Mesodermal cell (in vitro differentiated cells): ENCODE measurements around the gene ZNF296.
A peak's percentile ranks its signal among the peaks of the same experiment; 100 is the strongest.

Experiments used
- H3K27ac ChIP-seq: 2 replicates; pipeline ENCODE4 v1.7.0; 2013; ENCODE audit warnings: mild to moderate bottlenecking, low read depth, low read length, moderate library complexity; ENCODE audit not compliant: severe bottlenecking
- H3K36me3 ChIP-seq: 2 replicates; pipeline ENCODE4 v1.7.1; 2013; ENCODE audit warnings: mild to moderate bottlenecking, low read length, moderate library complexity; ENCODE audit not compliant: control insufficient read depth, insufficient read depth
- H3K4me1 ChIP-seq: one replicate; pipeline ENCODE4 v1.7.1; 2013; ENCODE audit warnings: mild to moderate bottlenecking, low read length; ENCODE audit not compliant: insufficient read depth, control insufficient read depth, poor library complexity, severe bottlenecking
- H3K4me3 ChIP-seq: 2 replicates; pipeline ENCODE4 v1.7.0; 2013; ENCODE audit warnings: low read length, control low read depth, mild to moderate bottlenecking; ENCODE audit not compliant: insufficient read depth, poor library complexity, severe bottlenecking; ENCODE audit errors: extremely low read depth
- H3K9me3 ChIP-seq: 2 replicates; pipeline ENCODE4 v1.7.1; 2013; ENCODE audit warnings: mild to moderate bottlenecking, low read length, moderate library complexity; ENCODE audit not compliant: control insufficient read depth
- WGBS, 2 experiments: methylation state at CpG; one replicate each; pipeline ENCODE4 v1.1.5; 2013; ENCODE audit warnings: missing lambda C conversion rate in 2 of 2; ENCODE audit not compliant: insufficient coverage in 2 of 2; 5-methylcytosine and 5-hydroxymethylcytosine counted together

ZNF296 gene

DNA sequence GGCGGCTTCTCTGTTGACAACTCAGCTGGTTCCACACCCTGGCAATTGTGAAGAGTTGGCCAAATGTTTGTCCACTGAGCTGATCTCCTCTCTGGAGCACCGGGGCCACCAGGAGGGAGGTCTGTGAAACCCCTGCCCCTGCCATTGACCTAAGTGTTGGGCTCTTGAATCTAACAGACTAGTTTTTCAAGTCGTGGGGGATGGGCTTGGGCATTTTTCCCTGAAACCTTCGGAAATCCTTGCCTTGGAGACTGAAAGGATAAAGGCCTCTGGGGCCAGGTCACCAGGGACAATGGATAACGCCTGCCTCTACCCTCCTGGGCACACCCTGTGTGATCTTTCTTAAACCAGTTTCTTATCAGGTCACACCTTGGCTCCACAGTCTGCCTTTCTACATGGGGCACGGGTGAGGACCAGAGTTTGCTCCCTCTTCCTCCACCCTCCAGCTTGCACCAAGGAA lies 3.7 kb upstream of the ZNF296 start:
- 4 to 5% methylated on average over 5 to 6 of the region's 6 CpGs for WGBS, 2 experiments
- Histone ChIP-seq H3K27ac (no peak overlapping the region), H3K36me3 (peaks cover 22% of the 10 kb centered on the region), H3K4me3 (peak overlapping the region; percentile 85), H3K4me1 (peaks cover 12% of the 10 kb centered on the region), H3K9me3 (no peaks in the 10 kb centered on the region)

DNA sequence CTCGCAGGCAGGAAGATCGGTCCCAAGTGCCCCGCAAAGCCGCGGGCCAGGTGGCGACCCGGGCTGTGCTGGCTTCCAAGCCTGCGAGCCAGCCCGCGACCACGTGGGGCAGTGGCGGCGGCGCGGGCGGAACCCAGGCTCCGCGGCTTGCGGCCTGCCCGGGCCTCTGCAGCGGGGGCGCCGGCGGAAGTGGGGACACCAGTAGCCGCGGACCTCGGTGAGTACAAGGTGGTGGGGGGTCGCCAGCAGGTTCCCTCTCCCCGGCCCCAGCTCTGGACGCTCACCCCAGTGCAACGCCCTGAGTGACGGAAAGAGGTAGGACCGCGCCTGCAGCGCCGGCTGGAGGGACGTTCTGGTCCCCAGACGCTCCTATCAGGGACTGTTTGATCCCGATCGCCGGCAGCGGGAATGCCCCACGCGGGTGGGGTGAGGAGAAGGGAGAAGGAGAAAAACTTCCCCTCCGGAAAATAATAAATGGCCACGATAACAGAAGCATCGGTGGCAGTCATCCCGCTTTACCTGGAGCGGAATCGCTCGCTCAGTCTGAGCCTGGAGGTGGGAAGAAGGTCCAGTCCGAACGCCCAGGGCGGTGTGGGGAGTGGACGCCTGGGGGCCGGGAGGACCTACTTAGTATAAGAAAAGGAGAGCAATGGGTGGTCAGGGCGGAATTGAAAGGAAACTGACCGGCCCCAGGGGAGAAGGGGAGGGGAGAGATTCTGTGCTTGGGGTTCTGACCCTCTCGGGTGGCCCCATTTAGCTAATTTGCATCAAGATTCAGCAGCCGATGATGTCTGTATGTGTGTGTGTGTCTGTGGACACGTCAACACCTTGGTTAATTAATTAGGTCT lies 3.0 kb upstream of the ZNF296 start, which contains the start of gene GEMIN7:
Gene GEMIN7 (plus strand): TSS at position 198 of the 848 bp plus-strand sequence. CDS start 10,855 bp downstream, outside the sequence.
- peaks cover 12% of the 10 kb centered on the region for H3K4me1 ChIP-seq
- peak within 1 kb of the TSS; percentile 85 for H3K4me3 ChIP-seq
- H3K9me3 ChIP-seq = no peaks in the 10 kb centered on the region
- peaks cover 20% of the 10 kb centered on the region for H3K36me3 ChIP-seq
- H3K27ac ChIP-seq = peak within 1 kb of the TSS; percentile 33
- WGBS, 2 experiments = 0 to 1% methylated on average over 23 to 30 of the region's 61 CpGs

DNA sequence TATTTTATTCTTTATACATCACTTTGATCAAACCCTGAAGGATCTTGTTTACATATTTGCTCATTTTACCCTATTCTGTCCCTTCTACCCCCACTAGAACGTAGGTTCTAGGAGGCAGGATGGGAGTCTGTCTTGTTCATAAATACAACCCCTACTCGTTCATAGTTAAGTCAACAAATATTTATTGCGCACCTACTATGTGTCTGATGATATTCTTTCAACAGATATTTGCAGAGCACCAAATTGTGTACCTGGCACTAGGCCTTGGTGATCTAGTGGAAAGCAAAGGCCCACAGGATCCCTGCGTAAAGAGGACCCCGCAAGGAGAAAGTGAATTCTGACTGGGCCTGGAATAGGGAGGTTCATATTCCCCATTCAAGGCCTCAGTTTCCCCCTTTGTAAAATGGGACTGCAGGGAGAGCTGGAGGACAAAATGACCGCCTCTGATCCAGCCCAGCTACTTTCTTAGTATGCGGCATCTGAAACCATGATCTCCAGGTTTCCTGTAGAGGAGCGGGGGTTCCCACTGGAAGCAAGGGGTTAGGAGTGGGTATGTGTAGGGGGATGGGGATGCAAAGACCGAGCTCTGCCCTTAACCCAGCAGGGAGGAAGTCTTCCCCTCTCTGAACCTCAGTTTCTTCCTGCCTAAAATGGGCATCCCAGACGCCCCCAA lies 2.2 kb upstream of the ZNF296 start:
- Histone ChIP-seq H3K9me3 (no peaks in the 10 kb centered on the region), H3K36me3 (peaks cover 20% of the 10 kb centered on the region), H3K4me3 (peak overlapping the region; percentile 85), H3K4me1 (peaks cover 12% of the 10 kb centered on the region), H3K27ac (no peak overlapping the region)
- 68 to 73% methylated on average over 5 to 6 of the region's 10 CpGs for WGBS, 2 experiments

DNA sequence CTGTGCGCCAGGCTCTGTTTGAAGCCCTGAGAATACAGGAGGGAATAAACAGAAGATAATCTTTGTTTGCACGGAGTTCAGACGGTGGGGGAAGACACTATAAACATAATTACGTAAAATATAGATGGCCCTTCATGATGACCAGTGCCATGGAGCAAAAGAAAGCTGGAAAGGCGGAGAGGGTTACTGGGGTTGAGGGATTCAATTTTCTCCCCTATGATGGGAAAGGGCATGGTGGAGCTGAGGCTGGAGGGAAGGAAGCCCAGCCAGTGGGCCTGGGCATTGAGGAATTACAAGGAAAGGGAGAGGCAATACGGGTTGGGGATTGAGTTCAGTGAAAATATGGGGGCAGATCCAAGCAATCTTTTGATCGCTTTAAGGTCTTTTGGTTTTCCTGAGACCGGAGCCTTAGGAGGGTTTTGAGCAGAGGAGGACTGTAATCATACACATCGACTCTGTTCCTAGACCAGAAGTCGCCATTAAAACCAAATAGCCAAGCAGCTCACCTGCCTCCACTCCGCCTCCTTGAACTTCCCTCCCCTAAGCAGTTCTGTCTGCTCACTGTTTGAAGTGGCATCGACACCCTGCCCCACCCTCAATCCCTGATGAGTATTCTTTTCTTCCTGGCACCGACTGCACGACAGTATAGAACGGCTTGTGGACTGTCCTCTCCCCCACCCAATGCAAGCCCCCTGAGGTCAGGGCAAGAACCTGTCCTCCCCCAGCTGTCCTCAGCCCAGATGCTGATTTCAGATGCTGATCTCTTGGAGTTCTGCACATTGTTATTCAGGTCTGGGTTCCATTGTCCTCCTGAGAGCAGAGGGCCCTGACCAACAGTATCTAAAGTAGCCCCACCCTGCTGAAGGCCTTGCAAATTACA lies 813 bp upstream of the ZNF296 start:
- H3K9me3 ChIP-seq = no peaks in the 10 kb centered on the region
- 77 to 81% methylated on average over 11 to 14 of the region's 15 CpGs for WGBS, 2 experiments
- no peak overlapping the region for H3K27ac ChIP-seq
- peaks cover 12% of the 10 kb centered on the region for H3K4me1 ChIP-seq
- H3K36me3 ChIP-seq = peaks cover 14% of the 10 kb centered on the region
- peak overlapping the region; percentile 45 for H3K4me3 ChIP-seq

DNA sequence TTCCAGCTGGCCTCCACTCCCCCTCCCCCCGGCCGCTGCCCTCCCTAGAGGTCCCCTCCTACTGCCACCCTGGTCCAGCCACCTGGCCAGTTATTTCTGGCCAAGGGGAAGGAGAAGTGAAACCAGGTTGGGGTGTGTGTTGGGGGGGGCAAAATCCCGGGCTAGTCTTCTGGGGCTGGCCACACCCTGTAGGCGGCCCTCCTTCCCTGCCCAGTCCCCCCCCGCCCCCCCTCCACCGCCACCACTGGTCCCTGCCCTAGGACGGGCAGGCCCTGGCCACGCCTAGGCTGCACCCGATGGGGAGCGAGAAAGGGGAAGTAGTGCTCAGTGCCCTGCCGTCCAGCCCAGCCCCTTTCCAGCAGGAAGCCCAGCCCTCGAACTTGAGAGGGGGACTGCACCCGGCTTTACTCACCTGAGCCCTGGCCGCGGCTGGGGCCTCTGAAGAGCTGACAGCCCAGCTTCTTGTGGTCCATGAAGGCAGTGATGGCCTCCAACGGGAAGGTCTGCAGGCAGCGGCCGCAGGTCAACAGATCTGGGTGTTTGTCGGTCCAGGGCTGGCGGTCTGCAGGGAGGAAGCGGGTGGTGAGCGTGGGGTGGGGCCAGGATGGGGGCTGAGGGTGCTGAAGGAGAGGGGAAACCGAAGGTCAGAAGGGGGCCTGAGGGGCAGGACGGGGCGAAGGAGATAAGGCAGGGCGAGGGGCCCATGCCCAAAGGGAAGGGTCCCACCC lies 813 bp downstream of the ZNF296 start:
- 2 to 5% methylated on average over 17 to 19 of the region's 26 CpGs for WGBS, 2 experiments
- Histone ChIP-seq H3K27ac (peak overlapping the region; percentile 24), H3K4me3 (peak overlapping the region; percentile 45)

DNA sequence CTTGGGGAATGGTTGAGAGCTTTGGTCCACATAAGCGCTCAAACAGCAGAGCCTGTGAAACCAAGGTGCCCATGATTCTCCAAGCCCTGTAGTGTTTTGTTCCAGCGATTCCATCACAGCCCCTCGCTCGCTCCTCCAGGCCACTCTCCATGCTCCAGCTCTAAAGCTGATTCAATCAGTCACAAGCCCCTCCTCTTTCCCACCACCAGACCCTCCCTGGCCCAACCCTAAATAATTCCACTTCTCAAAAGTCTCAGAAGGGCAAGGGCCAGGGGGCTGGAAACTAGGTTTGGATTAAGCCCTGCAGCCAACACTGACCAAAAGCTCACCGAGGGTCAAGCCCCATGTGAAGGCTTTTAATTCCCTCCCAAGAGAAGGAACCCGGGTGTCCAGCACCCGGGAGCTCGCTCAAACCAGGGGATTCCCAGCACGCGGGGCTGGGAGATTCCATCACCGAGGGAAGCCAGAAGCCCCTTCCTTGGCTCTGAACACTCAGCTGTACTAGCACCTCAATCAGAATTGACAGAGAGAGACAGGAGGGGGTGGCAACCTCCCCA lies 1.5 kb downstream of the ZNF296 start:
- Histone ChIP-seq H3K36me3 (peaks cover 21% of the 10 kb centered on the region), H3K9me3 (no peaks in the 10 kb centered on the region), H3K4me1 (peaks cover 5% of the 10 kb centered on the region), H3K27ac (peak overlapping the region; percentile 24), H3K4me3 (peak overlapping the region; percentile 19)
- WGBS, 2 experiments = 36 to 39% methylated on average over 7 to 11 of the region's 11 CpGs

More for the DNA sequence above, 813 bp downstream of the ZNF296 start:
- peaks cover 15% of the 10 kb centered on the region for H3K36me3 ChIP-seq
- no peaks in the 10 kb centered on the region for H3K9me3 ChIP-seq
- peaks cover 10% of the 10 kb centered on the region for H3K4me1 ChIP-seq

DNA sequence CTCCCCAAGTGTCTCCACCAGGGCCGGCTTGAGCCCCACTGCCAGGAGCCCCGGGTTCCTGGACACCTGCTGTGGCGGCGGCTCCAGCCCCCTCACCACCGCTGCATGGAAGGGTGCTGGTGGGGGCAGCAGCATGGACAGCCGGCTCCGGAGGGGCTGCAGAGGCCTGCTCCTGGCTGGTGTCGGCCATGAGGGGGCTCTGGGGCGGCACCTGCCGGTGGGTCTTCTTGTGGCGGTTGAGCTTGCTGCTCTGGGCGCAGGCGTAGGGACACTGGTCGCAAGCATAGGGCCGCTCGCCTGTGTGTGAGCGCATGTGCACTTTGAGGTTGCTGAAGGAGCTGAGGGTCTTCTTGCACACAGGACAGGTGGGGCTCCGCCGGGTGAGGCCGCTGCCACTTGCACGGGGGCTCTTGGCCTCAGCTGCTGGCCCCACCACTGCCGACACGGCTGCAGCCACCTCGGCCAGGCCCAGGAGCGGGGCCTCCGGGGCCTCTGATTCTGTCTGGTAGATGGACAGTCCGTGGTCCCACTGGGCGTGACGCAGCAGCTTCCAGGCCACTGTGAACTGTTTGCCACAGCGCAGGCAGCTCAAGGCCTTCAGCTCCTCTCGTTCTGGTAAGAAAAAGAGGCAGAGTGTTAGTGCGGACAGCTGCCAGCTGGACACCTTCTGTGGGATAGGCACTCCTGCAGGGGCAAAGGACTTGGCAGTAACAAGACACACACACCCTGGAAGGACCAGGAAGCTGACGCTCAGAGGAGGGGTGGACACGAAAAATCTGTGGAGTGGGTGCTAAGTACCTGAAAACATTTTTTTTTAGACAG lies 4.1 kb downstream of the ZNF296 start:
- Histone ChIP-seq H3K27ac (no peak overlapping the region), H3K9me3 (no peaks in the 10 kb centered on the region), H3K4me1 (peaks cover 5% of the 10 kb centered on the region), H3K36me3 (peaks cover 40% of the 10 kb centered on the region), H3K4me3 (no peak overlapping the region)
- WGBS, 2 experiments = 93 to 96% methylated on average over 12 to 30 of the region's 34 CpGs

DNA sequence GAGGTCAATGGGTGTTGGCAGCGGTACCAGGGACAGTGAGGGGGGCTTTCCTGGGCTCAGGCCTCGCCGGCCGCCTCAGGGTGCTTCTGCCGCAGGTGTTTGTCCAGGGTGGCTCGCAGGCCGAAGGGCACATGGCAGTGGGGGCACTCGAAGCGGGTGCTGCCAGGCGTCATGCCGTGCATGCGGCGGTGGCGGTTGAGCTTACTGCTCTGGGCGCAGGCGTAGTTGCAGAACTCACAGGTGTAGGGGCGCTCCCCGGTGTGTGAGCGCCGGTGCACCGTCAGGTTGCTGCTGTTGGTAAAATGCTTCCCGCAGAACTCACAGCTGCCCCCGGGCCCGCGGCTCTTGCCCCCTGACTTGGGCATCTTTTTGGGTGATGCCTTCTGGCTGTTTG lies 4.7 kb downstream of the ZNF296 start:
- Histone ChIP-seq H3K9me3 (no peaks in the 10 kb centered on the region), H3K4me3 (no peak overlapping the region), H3K4me1 (peaks cover 2% of the 10 kb centered on the region), H3K27ac (no peak overlapping the region), H3K36me3 (peaks cover 46% of the 10 kb centered on the region)
- WGBS, 2 experiments = 94 to 97% methylated on average over 25 of the region's 25 CpGs

DNA sequence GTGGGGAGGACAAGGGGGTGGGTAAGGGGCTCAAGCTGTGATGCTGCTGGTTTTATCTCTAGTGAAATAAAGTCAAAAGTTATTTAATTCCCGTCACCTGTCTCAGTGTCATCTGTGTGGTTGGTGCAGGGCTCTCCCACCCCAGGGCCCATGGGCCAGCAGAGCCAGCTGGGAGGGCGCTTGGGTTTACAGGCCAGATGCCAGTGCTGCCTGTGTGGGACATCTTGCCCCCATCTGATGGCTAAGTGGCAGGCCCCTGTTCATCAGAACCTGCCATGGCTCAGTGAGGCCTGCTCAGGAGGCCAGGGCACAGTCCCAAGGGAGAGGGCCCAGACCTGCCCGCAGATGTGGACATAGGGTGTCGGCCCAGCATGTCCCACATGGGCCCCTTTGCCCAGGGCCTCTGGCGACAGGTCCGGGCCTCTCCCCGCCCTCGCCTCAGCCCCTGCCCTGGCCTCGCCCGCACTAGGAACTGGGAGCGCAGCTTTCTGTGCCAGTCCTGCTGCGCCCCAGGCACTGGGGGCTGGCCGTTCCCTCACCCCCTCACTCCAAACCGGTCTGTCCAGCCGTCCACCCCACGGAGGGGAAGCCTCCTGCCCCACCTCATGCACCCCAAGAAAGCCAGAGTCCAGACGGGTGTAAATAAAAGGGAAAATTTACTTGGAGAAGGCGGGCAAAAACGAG lies 5.3 kb downstream of the ZNF296 start:
- no peak overlapping the region for H3K4me3 ChIP-seq
- no peak overlapping the region for H3K27ac ChIP-seq
- H3K4me1 ChIP-seq = no peaks in the 10 kb centered on the region
- WGBS, 2 experiments = 94 to 96% methylated on average over 12 to 17 of the region's 19 CpGs
- H3K36me3 ChIP-seq = peaks cover 49% of the 10 kb centered on the region
- H3K9me3 ChIP-seq = no peaks in the 10 kb centered on the region
